WTC11 (cell line): ENCODE measurements around the gene PROSER2.

Source experiments
- CREB1 ChIP-seq: sonication (generic); formaldehyde crosslinking; IDR thresholded peaks from 2 replicates; pipeline ENCODE4 v1.8.0; 2023; ENCODE audit warnings: mild to moderate bottlenecking, missing genetic modification reagents
- CREM ChIP-seq: sonication (generic); formaldehyde crosslinking; IDR thresholded peaks from 2 replicates; pipeline ENCODE4 v1.8.1; 2022; ENCODE audit warnings: mild to moderate bottlenecking, missing genetic modification reagents, moderate library complexity
- CTCF ChIP-seq: fragments of 200-600 bp; IDR thresholded peaks from 2 replicates; pipeline ENCODE4 v1.8.0; 2022; ENCODE audit warnings: antibody characterized with exemption
- E2F1 ChIP-seq: sonication (generic); formaldehyde crosslinking; IDR thresholded peaks from 2 replicates; pipeline ENCODE4 v1.8.0; 2022; ENCODE audit warnings: mild to moderate bottlenecking, missing genetic modification reagents
- HMGXB4 ChIP-seq: sonication (generic); formaldehyde crosslinking; IDR thresholded peaks from 2 replicates; pipeline ENCODE4 v1.8.1; 2023; ENCODE audit warnings: mild to moderate bottlenecking, moderate library complexity, missing genetic modification reagents
- MXD4 ChIP-seq: fragments of 250-450 bp; sonication (Bioruptor Pico); IDR thresholded peaks from 2 replicates; pipeline ENCODE4 v1.8.0; 2021; ENCODE audit warnings: mild to moderate bottlenecking, moderate library complexity, borderline replicate concordance
- MYBL2 ChIP-seq: sonication (generic); formaldehyde crosslinking; IDR thresholded peaks from 2 replicates; pipeline ENCODE4 v1.8.1; 2023; ENCODE audit warnings: mild to moderate bottlenecking, moderate library complexity, missing genetic modification reagents
- RELA ChIP-seq: sonication (generic); formaldehyde crosslinking; IDR thresholded peaks from 2 replicates; pipeline ENCODE4 v1.8.1; 2022; ENCODE audit warnings: missing genetic modification reagents, mild to moderate bottlenecking, borderline replicate concordance
- TCF7 ChIP-seq: sonication (generic); formaldehyde crosslinking; IDR thresholded peaks from 2 replicates; pipeline ENCODE4 v1.8.0; 2022; ENCODE audit warnings: mild to moderate bottlenecking, low read depth, missing genetic modification reagents, moderate library complexity
- ZBTB21 ChIP-seq: sonication (generic); formaldehyde crosslinking; IDR thresholded peaks from 2 replicates; pipeline ENCODE4 v1.8.1; 2023; ENCODE audit warnings: mild to moderate bottlenecking, missing genetic modification reagents, borderline replicate concordance
- ZNF232 ChIP-seq: sonication (generic); formaldehyde crosslinking; IDR thresholded peaks from 2 replicates; pipeline ENCODE4 v1.8.0; 2022; ENCODE audit warnings: mild to moderate bottlenecking, missing genetic modification reagents

GRCh38 chr10:11913079-11913641 lies 90.0 kb downstream of the PROSER2 start:
- TF ChIP-seq CTCF (no peak), CREB1 (CRISPR knock-in tag) (no peak), MXD4 (CRISPR knock-in tag) (no peak), E2F1 (CRISPR knock-in tag) (no peak), HMGXB4 (no peak), ZNF232 (CRISPR knock-in tag) (no peak), TCF7 (CRISPR knock-in tag) (no peak), ZBTB21 (no peak), RELA (CRISPR knock-in tag) (no peak), CREM (no peak), MYBL2 (CRISPR knock-in tag) (no peak)
